ENCODE results near the gene CHAT.

DNA sequence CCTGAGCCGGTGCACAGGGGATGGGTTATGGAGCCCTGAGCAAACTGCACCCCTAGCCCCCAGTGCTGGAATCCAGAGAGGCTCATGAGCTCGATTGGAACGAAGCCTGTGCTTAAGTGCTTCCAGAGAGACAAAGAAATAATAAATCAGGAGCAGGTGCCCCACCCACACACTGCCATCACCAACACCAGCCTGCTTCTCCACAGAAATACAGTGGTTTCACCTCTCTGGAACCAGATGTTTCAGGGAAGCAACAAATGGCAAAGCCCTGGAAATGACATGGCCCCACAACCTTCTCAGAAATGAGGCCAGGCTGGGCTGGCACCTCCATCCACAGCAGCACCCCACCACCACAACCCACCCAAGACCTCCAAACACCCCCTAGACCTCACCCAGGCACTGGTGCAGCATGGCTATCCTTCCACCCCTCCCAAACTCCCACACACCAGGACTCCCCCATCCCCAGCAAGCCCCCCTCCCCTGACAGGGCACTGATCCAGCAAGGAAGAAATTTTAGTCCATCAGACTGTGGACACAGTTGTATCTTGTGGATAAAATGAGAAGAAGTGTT, 7.8 kb upstream of the CHAT start:
- TF ChIP-seq EZH2 (IDR thresholded peaks at IDR 0.05; ENCODE audit: insufficient read depth, poor library complexity, severe bottlenecking) (no peak), EZH2phosphoT487 (IDR thresholded peaks at IDR 0.05; ENCODE audit: insufficient read depth, low read depth) (no peak)
